ENCODE data around the gene ZBTB48.
"Not testable (repeated sequence)": the region's sequence is repeated elsewhere in the genome, so short reads cannot be mapped to it uniquely, and the experiment has no call there.

The ZBTB48 gene

DNA sequence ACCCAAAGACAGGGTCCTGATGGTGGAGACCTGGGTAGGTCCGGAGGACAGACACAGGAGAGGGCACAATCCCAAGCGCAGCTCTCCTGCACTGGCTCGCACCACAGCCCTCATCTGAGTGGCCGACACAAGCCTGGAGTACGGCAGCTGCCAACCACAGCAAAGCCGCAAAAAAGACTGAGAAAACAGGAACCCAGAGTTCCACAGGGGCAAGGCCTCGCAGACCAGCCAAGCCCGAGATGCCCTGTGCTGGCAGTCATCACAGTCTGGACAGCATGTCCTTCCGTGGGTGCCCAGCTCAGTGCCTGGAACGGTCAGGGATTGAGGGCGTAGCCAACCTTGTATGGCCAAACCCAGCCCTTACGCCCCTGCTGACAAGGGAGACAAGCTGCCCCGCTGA lies 11.4 kb downstream of the ZBTB48 start:
- DNase-seq (ENCODE audit: low read depth), result no peak

DNA sequence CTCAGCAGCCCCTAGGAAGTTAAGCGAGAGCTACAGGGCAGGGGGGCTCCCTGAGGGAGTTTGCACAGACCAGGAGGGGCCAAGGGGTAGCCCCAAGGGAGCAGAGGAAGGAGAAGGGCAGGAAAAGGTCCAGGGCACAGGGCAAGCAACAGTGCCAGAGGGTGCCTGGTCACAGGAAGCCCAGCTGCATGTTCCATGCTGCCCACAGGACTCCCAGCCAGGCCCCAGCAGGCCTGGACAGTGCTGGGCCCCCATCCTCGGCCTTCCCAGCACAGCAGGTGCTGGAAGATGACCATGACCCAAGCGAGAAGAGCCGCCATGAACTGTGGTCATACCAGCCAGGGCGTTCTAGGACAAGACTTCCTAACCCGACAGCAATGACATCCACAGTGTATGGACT lies 11.8 kb downstream of the ZBTB48 start:
- DNase-seq (ENCODE audit: low read depth), result no peak

DNA sequence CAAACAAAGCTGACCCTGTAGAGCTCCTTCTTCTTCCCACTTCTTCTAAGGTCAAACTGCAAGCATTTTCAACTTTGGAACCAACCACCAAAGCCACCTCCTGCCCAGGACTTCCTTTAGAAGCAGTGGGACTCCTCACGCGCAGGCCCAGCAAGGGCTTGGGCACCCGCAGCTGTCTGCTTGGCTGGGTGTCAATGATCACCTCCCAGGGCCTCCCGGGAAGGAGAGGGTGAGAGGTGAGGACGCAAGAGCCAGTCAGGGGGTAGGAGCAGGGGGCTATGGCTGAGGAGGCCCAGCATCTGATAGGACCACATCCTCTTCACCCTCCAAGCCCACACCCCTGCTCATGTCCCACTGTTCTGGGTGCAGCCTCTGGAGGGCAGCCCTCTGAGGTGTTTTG lies 12.6 kb downstream of the ZBTB48 start:
- no peak for DNase-seq (ENCODE audit: low read depth)

DNA sequence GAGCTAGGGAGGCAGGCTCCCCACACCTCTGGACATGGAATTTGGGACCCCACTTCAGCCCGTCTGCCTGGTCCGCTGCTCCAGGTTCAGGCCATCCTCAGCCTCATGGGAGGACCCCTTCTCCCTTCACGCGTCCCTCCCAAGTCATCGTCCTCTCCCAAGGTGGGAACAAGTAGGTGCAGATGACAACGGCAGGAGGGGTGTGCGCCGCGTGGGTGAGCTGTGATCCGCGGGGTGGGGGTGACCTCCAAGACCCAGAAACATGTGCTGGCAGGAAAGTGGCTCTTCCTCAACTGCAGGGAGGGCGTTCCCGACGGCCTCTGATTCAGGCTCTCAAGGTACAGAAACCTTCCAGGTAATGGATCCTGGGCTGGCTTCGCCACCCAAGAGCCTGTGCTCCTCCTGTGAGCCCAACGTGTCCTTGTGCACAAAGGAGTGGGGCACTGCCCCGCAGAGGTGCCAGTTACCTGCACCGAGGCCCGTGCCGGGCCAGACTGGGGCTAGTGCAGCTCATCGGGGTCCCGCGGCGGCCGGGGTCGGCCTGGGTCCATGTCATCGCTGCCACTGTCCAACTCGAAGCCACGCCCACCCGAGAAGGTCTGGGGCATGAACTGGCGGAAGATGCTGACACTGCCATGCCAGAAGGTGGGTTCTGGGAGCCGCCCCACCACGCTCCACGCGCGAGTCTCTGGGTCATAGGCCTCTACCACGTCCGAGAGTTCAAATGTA lies 13.2 kb downstream of the ZBTB48 start:
- no peak for DNase-seq (ENCODE audit: low read depth)

DNA sequence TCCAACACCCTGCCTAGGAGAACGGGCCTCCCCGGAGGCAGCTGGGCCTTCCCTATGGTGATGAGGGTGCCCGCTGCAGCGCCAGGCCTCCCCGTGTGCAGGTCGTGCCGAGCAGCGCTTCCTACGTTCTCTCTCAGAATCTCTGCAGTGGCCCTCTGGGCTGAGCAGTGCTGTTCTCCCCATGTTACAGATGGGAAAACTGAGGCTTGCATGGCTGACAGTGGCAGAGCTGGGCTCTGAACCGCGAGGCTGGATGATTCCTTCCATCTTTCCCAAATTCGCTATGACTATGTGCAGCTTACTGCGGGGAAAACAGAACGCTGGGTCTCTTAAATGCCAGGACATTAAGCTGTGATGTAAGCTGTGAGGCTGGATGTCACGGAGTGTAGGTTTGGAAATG lies 14.0 kb downstream of the ZBTB48 start:
- DNase-seq (ENCODE audit: low read depth), result no peak

DNA sequence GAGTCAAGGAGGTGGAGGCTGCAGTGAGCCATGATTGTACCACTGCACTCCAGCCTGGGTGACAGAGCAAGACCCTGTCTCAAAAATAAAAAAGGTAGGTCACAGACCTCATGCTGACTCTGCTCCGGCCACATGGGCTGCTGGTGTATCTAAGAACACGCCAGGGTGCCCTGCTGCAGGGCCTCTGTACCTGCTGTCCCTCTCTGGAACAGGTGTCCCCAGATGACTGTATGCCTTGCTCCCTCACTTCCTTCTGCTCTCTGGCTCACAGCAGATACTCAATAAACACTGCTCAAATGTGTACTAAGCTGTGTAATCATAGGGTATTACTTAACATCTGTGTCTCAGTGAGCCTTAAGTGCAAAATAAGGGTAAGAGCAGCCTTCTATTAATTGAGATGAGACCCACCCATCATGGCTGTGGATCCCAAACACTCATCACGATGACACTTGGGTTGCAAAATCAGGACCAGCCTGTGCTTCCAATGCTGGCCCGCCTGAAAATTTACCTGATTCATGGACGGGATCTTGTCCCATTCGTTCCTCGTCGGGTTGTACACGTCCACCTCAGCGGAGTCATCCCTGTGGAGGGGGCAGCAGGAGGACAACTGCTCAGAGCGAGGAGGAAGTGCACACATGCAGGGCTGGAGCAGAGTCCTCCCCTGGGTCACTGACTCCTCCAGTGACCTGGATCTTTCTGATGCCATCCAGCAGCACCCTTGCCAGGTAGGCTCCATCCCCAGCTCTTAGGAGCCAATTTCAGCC lies 15.4 kb downstream of the ZBTB48 start:
- no peak for DNase-seq (ENCODE audit: low read depth)

DNA sequence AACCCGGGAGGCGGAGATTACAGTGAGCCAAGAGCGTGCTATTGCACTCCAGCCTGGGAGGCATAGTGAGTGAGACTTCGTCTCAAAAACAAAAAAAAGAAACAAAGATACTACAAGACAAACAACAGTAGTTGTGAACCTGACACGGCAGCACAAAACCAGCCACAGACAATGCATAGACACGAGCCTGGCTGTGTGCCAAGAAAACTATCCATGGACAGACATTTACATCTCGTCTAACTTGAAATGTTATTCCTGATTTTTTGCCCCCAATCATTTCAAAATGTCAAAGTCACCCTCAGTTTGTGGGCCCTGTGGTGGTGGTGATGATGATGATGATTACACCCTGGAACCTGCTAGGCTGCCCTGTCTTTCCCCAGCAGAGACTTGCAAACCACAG lies 16.6 kb downstream of the ZBTB48 start:
- DNase-seq (ENCODE audit: low read depth), result no peak

DNA sequence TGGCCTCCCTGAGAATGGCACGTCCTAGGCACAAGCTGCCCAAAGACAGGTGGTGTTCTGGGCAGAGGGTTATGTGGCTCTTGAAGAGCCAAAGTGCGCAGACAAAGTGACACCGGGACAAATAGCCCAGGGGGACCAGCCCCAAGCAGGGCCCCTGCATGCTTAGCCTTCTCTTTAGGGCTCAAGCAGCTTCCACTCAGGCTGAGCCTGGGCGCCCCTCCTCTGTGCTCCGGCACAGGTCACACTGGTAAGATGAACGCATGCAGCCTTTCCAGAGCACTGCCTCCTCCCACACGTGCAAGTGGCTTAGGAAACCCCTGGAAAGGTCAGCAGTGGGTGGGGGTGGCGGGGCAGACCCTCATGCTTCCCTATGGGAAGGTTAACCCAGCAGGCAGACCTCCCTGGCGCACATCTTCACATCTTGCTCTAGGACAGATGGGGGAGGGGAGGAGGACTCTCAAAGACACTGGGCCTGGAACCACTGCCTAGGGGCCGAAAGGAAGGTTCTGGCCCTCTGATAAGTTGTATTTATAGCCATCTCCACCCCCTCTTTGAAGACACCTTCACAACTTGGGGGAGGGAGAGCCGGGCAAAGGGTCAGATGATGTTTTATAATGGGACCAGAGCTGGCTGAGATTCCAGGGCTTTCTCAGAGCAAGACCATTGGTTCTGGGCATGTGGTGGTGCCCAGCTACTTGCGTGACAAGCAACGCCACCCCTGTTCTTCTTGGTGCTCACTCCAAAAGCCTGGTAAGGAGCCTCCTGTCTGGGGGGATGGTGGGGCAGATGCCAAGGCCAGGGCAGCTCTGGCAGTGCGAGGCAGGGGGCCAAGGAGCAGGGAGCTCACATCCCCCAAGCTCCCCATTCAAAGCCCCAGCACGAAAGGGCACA lies 17.3 kb downstream of the ZBTB48 start:
- no peak for DNase-seq (ENCODE audit: low read depth)

DNA sequence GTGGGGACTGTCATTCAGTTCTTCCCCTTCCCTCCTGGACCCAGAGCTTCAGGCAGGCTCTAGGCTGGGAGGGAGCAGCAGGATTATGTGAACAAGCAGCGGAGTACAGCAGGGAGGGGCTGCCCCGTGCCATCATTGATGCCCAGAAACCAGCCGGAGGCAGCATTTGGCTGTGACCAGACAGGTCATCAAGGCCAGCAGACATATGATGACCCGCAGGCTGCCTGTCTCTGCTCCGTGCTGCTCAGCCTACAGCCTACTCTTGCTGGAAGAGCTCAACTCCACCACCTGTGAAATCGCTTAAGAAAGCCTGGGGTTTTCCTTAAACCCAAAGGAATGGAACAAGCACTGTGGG lies 18.0 kb downstream of the ZBTB48 start:
- DNase-seq (ENCODE audit: low read depth), result no peak

DNA sequence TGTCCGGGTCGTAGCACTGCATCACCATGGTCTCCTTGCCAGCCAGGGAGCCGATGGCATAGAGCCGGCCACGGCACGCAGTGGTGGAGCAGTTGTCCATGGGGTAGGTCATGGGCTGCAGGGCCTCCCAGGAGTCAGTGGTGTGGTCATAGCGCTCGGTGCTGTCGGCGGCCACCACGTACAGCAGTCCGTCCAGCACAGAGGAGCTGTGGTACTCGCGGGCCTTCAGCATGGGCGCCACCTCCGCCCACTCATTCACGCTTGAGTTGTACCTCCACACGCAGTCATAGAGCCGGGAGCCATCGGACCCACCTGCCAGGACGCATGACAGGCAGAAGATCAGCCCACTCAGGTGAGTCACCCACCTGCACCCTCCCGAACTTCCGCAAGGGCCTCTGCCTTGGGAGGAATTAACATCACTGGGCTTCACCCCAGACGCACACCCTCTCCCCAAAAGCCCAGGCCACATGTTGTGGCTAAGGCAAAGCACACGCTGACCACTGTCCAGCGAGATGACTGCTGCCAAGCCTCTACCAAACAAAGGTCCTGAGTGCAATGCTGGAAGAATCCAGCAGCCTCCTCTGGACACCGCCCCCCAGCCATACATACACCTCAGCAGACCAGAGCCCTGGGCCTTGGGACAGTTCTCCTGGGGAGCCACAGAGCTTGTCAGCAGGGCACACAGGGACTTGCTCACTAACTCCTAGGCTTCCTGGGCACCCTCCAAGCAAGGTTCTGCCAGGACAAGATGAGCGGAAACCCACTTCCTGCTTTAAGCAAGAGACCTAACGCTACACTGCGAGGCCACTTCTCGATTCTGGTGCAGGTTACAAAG lies 19.6 kb downstream of the ZBTB48 start:
- DNase-seq (ENCODE audit: low read depth), result peak; percentile 24

DNA sequence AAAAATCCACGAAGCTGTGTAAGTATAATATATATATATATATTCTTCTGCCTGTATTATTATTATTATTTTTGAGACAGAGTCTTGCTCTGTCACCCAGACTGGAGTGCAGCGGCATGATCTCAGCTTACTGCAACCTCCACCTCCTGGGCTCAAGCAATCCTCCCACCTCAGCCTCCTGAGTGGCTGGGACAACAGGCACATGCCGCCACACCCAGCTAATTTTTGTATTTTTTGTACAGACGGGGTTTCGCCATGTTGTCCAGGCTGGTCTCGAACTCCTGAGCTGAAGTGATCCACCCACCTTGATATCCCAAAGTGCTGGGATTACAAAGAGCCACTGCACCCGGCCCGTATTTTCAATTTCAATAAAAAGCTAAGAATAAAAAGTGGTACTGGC lies 20.2 kb downstream of the ZBTB48 start:
- not testable (repeated sequence) for DNase-seq (ENCODE audit: low read depth)

DNA sequence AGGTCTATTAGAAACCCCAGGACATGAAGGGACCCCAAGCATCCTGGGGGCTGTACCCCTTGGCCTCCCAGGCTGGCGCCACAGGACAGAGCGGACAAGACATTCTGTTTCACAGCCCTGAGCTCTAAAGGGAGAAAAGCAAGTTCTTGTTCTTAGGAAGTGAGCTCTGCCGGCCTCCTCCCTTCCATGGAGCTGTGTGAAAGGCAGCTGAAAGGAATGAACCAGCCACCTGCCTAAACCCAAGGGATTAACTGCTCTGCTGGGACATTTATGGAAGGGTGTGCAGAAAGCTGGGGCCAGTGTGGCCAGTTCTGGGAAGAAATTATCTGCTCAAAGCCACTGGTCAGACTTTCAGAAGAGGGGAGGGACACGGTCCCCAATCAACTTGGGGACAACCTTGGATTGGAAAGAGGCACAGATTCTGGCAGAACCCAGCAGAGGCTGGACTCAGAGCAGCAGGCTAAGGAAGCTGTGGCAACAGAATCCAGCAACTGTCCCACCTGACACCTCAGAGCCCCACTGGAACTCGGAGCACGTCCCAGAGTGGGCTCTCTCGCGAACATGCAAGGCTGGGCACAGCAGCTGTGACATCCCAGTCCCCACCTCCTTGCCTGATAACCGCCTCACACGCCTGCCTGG lies 20.7 kb downstream of the ZBTB48 start:
- peak; percentile 23 for DNase-seq (ENCODE audit: low read depth)

DNA sequence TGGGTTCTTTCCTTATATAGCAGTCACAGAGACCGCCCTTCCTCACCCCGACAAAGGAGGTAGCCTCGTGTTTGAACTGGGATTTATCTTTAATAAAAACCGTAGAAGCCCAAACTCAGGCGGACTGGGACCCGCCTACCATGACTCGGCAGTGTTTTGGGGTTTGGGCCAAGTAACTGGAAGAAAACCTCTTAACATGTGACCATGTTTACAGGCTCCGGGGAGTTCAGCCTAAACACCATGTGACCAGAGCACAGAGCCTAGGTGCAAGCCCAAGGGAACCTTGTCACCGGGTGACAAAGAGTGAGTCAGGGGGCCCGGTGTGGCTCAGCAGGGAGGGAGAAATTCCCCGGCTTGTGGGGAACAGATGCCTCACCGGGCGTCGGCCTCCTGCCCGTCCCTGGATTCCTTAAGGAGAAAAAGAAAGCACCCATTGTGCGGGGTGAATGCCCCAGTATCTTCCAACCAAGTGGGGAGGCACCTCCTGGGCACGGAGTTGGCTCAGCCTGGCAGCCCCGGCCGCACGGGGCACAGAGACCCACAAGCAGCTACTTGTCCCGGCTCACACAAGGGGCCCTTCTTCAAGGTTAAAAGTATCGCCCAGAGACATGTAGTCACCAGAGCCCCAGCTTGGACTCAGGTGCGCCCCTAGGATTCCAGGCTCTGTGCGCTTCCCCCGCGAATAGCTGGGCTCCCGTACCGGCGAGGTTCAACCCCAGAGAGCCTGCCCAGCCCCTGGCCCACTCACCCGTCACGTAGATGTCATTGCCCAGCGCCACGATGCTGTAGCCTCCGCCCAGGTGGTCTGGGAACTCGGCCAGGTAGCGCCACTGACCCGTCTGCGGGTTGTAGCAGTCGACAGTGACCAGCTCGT lies 21.5 kb downstream of the ZBTB48 start:
- peak; percentile 99 for DNase-seq (ENCODE audit: low read depth)

DNA sequence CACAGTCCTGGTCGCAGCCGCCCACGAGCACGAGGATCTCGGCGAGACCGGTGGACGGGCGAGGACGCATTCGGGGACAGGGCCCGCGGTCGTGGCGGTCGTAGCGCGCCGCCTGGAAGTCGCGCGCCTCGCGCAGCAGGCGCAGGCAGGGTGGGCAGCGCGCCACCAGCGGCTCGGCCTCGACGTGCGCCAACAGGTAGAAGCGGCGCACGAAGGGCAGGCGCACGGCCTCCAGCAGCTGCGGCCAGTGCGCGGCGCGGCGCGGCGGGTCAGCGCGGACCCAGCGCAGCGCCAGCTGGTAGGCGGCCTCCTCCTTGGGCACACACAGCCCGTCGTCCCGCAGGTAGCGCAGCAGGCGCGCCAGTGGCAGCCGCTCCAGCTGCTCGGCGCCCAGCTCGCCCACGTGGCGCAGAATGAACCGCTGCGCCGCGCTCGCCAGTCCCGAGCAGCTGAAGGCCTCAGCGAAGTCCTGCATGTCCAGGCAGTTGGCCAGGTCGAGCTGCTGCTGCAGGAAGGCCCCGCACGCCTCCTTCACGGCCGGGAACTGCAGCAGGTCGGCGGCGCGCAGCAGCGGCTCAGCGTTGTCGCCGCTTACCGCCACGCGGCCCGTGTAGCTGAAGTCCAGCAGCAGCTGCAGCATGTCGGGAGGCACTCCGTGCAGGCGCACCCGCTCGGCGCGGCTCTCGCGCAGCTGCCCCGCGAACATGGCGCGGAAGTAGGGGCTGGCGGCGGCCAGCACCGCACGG lies 22.3 kb downstream of the ZBTB48 start:
- DNase-seq (ENCODE audit: low read depth), result peak; percentile 37

DNA sequence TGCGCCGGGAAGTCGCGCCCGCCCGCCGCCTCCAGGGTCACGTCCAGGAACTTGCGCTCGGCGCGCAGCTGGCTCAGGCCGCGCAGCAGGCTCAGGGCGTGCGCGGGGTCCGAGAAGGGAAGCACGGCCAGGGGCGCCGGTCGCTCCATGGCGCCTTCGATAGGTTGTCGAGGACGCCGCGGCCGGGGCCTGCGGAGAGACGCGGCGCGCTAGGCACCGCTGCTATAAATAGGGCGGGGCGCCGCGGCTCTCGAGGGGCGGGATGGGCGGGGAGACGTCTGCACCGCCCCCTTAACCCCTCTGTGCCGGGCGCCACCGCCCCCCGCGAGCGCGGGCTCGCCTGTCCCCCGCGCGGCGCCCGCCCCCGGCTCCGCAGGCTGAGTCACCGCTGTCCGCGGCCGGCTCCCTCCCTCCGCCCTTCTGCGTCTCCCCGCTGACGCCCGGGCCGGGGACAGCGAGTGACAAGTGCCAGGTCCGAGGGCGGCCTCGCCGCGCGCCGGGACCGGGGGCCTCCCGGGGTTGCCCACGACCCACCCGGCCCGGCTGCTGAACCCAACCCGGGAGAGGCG lies 23.0 kb downstream of the ZBTB48 start, which contains the start of gene KLHL21:
Gene KLHL21, minus strand, starts transcription at position 201 of the 569 bp plus-strand sequence. Its CDS starts 52 bp downstream, at position 149.
- peak; percentile 91 for DNase-seq (ENCODE audit: low read depth)

DNA sequence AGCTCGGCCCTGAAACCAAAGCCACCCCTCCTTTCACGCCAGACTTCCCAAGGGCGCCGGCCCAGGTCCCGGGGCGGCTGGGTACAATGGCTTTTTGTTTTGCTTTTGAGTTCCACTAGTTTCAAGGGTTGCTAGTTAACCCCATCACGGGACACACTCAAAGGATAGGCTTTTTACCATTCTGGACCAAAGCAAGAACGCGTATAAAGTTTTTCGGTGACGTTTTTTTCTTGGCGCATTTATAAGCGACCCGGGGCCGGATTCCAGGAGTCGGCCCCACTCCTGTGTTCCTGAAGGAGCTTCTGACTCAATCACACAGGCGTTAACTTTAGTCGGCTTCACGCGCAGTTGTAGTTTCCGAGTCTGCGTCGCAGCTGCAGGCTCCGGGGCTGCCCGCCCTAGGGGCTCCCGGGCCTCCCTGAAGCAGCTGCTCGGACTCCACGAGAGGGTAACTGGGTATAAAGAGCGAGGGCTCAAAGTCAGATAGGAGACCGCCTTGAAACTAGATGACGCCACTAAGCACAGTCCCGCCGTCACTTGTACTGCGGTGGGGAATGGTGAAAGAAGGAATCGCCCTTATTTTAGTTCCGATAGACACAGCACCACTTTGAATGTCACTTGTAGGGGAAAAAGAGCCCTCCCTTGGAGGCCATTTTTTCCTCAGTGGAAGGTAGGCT lies 23.6 kb downstream of the ZBTB48 start:
- DNase-seq (ENCODE audit: low read depth), result peak; percentile 81

DNA sequence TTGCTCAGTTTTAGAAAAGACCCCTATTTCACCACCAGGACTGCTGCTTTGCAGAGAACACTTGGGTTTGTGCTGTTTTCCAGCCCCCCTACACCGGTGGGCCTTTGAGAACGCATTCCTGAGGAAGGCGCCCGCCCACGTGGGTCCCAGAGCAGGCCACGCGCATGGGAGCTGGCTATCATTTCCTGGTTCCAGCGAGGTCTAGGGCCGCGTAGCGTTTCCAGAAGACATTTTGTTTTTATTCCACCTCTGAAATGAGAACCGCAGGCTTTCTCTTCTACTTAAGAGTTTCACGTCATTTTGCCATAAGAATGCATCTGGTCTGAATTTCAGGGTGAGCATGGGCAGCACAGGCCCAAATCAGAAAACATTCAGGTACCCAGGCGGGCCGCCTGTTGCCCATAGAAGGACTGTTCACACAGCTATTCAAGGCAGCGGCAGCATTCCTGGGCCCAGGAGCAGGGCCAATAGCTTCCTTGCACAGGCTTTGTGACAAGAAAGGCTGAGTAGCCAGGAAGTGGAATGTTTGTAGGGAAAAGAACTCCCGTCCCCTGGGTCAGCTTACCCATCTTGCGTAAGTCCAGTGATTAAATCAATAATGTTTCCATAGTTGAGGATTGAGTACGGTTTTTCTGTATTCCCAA lies 24.2 kb downstream of the ZBTB48 start:
- DNase-seq (ENCODE audit: low read depth), result peak; percentile 79

Measured in ELR (cell line).